WERI-Rb-1 (cell line): Measurements from ENCODE around the gene TP73.

Source experiments
- DNase-seq: peaks from one replicate; pipeline ENCODE4 v3.0.0-alpha.2; 2020
- H3K27ac ChIP-seq: fragments of 250-450 bp; sonication (Bioruptor Pico); 2 replicates; pipeline ENCODE4 v1.5.1; 2020; ENCODE audit warnings: mild to moderate bottlenecking, moderate library complexity
- H3K27me3 ChIP-seq: fragments of 250-450 bp; sonication (Bioruptor Pico); 2 replicates; pipeline ENCODE4 v1.5.1; 2021; ENCODE audit warnings: mild to moderate bottlenecking, low read depth, moderate library complexity; ENCODE audit not compliant: insufficient read depth, severe bottlenecking
- H3K36me3 ChIP-seq: fragments of 250-450 bp; sonication (Bioruptor Pico); 2 replicates; pipeline ENCODE4 v1.5.1; 2020; ENCODE audit warnings: mild to moderate bottlenecking, moderate library complexity
- H3K4me3 ChIP-seq: 2 replicates; pipeline ENCODE4 v1.5.1; 2011; ENCODE audit warnings: low read depth, mild to moderate bottlenecking, control low read depth, low read length
- H3K9me3 ChIP-seq: fragments of 250-450 bp; sonication (Bioruptor Pico); 2 replicates; pipeline ENCODE4 v1.5.1; 2021; ENCODE audit warnings: mild to moderate bottlenecking, moderate library complexity; ENCODE audit not compliant: severe bottlenecking
- CTCF ChIP-seq: IDR thresholded peaks from 2 replicates; pipeline ENCODE4 v1.5.1; 2011; ENCODE audit warnings: low read depth, mild to moderate bottlenecking, control low read depth, inconsistent platforms, low read length

The TP73 gene

GRCh38 chr1:3702990-3703728 lies 50.8 kb downstream of the TP73 start:
- no peak overlapping the region for H3K4me3 ChIP-seq
- no peaks in the 10 kb centered on the region for H3K9me3 ChIP-seq
- H3K27ac ChIP-seq = no peak overlapping the region
- no peak for TF ChIP-seq CTCF
- H3K27me3 ChIP-seq = no peaks in the 10 kb centered on the region
- DNase-seq = no peak
- peaks cover 12% of the 10 kb centered on the region for H3K36me3 ChIP-seq

GRCh38 chr1:3703786-3704371 lies 51.6 kb downstream of the TP73 start:
- no peak overlapping the region for H3K27ac ChIP-seq
- H3K27me3 ChIP-seq = no peaks in the 10 kb centered on the region
- no peak overlapping the region for H3K4me3 ChIP-seq
- no peak for DNase-seq
- H3K36me3 ChIP-seq = peaks cover 16% of the 10 kb centered on the region
- H3K9me3 ChIP-seq = no peaks in the 10 kb centered on the region
- no peak for TF ChIP-seq CTCF

GRCh38 chr1:3705341-3705950 lies 53.1 kb downstream of the TP73 start:
- H3K9me3 ChIP-seq = no peaks in the 10 kb centered on the region
- no peaks in the 10 kb centered on the region for H3K27me3 ChIP-seq
- TF ChIP-seq CTCF = no peak
- no peak overlapping the region for H3K4me3 ChIP-seq
- no peak overlapping the region for H3K27ac ChIP-seq
- DNase-seq = no peak
- peaks cover 25% of the 10 kb centered on the region for H3K36me3 ChIP-seq

- TF ChIP-seq CTCF = no peak
- Histone ChIP-seq H3K27me3 (no peaks in the 10 kb centered on the region), H3K27ac (no peak overlapping the region), H3K36me3 (peaks cover 31% of the 10 kb centered on the region), H3K9me3 (no peaks in the 10 kb centered on the region), H3K4me3 (no peak overlapping the region)
- no peak for DNase-seq
Observed at GRCh38 chr1:3706651-3707297, 54.5 kb downstream of the TP73 start.

GRCh38 chr1:3707298-3707938 lies 55.1 kb downstream of the TP73 start:
- Histone ChIP-seq H3K9me3 (no peaks in the 10 kb centered on the region), H3K27ac (no peak overlapping the region), H3K36me3 (peaks cover 35% of the 10 kb centered on the region), H3K4me3 (no peak overlapping the region), H3K27me3 (no peaks in the 10 kb centered on the region)
- DNase-seq = no peak
- no peak for TF ChIP-seq CTCF
